AG08395 (cell line): ENCODE data around the gene LAMA4.

Experiments
- DNase-seq: peaks from one replicate; pipeline ENCODE4 v3.0.0; 2012; ENCODE audit warnings: mixed read lengths, low spot score

Gene LAMA4

DNA sequence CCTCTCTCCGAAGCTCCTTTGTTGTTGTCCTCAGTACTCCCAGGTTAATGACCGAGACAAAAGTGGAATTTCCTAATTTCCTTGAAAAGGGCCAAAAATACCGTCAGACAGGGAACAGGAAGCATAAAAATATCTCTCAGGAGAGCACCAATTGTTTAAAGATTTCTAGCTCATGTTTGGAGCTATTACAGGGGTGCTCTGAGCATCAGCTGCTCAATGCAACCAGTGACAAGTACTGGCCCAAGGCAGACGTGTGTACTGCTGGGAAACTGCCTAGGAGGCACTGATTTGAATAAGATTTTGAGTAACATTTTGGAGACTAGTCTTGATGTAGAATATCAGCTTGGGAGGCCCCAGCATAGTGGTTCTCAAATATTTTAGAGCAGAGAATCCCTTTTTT lies 17.3 kb downstream of the LAMA4 start:
- no peak for DNase-seq

- no peak for DNase-seq
Measured at GRCh38 chr6:112235956-112236355, 18.4 kb downstream of the LAMA4 start.

GRCh38 chr6:112234601-112235000 lies 19.8 kb downstream of the LAMA4 start:
- DNase-seq = no peak

DNA sequence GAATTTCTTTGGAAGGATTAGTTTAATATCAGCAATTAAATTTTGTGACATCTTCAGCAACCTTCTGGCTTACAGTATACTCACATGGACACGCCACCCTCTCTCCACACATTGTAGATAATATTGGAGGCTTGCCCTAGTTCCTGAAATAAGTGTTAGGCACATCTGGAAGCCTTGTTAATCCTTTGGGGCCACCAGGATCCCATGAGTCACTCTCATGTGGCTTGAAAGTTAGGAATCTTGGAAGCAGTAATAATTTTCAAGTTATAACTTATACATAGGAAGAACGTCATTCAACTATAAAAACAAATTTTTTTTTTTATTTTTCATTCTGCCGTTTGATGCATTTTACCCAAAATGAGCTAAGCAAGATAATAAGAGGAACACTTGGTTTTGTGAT lies 20.5 kb downstream of the LAMA4 start:
- peak; percentile 67 for DNase-seq

GRCh38 chr6:112232845-112233256 lies 21.5 kb downstream of the LAMA4 start:
- DNase-seq = peak; percentile 40

DNA sequence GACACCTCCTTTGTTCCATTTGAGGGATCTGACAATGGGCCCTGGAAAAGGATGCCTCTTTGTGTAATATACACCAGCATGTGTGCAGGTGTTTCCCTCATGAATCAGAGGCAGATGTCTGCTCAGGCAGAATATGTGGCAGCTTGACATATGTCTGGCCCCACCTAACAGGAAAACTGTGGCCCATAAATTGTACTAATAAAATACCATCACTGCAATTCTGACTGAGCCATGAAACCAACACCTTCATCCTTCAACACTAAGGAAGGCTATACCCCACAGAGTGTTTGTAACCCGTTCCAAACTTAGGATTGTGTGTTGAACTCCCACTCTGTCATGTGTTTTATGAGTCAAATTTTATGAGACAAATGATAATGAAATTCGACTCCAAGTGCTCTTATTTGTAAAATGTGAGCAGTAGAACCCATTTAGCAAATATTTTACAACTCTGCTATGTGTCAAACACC lies 22.7 kb downstream of the LAMA4 start:
- DNase-seq = no peak

GRCh38 chr6:112231164-112231563 lies 23.2 kb downstream of the LAMA4 start:
- no peak for DNase-seq

DNA sequence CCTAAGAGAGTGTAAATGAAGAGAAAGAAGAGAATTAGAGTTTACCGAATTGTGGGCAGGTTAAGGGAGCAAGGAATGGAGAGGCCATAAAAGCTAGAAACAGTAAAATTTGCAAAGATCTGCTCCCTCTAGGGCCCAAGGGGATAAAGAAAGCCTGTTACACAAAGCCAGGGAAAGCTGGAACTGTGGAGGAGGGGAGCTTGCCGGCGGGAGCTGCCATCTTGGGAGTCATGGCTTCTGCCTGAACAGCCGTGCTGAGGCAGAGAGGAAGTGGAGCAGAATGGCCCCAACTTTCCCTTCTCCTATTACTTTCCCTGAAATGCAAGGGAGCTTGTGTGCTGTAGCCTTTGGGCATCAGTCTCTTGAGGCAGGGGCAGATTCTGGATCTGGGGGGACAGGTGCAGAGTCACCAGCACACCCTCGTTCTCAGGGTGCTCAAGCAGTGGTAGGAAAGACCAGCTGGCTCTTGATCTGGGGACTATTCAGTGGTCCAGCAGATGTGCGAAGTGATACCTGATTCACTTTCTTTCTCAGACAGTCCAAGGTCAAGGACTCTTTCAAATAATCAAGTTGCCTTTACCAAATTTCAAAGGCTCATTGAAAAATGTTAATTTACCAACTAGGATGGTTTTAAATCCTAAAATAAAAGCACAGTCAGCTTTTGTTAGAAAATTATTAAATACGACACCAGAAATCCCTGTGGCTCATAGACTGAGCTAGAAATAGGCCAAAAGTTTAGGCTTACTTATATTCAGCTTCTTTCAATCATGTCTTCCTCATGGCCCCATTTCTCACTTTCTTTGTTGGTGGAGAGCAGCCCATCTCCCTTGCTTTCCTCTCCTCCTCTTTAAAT lies 25.7 kb downstream of the LAMA4 start:
- no peak for DNase-seq

DNA sequence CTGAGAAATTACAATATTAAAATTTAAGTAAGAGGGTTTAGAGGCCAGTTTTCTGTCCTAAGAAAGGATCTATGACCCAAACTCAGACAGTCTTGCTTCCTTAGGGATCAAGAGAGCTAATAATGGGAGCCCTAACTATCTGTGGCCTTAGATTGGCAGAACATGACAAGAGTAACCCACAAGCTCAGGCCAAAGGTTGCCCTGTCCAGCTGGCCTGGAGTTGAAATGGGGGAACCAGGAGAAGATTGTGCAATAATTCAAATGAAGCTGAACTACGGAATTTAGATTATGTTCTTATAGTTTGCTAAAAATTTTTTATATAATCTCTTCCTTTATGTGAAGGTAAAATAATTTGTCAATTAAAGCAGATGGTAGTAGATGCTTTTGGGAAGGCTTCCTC lies 26.4 kb downstream of the LAMA4 start:
- no peak for DNase-seq

DNA sequence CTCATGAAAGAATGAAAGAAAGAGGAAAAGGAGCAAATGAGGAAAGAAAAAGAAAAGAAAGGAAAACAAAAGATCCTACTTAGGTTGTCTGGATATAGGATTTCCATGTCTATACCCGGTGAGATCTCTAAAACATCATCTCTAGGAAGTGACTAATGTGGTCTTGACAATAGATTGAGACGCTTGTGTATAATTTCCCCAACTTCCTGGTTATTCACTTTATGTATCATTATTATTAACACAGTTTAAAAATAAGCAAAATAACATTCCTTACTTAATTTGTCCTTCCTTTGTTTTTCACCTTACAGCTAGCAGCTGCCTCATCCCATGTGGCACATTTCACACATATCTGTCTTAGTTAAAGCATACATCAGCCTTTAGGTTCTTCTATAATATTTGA lies 27.0 kb downstream of the LAMA4 start:
- DNase-seq = no peak

- DNase-seq = peak; percentile 34
Measured at GRCh38 chr6:112225691-112226090, 28.7 kb downstream of the LAMA4 start.

- no peak for DNase-seq
Measured at GRCh38 chr6:112224088-112224487, 30.3 kb downstream of the LAMA4 start.

GRCh38 chr6:112223070-112223861 lies 31.1 kb downstream of the LAMA4 start:
- DNase-seq = peak; percentile 76

- peak; percentile 46 for DNase-seq
Measured at GRCh38 chr6:112221981-112222852, 32.1 kb downstream of the LAMA4 start.

GRCh38 chr6:112221561-112221960 lies 32.8 kb downstream of the LAMA4 start:
- no peak for DNase-seq

- no peak for DNase-seq
Measured at GRCh38 chr6:112218563-112218962, 35.8 kb downstream of the LAMA4 start.

GRCh38 chr6:112216662-112217551 lies 37.5 kb downstream of the LAMA4 start:
- DNase-seq = peak; percentile 74

- DNase-seq = no peak
Measured at GRCh38 chr6:112215488-112216284, 38.7 kb downstream of the LAMA4 start.

GRCh38 chr6:112214739-112215269 lies 39.6 kb downstream of the LAMA4 start:
- no peak for DNase-seq

- DNase-seq = no peak
Measured at GRCh38 chr6:112210852-112211251, 43.5 kb downstream of the LAMA4 start.
